ENCODE data around the gene NDST4.

NDST4 gene

DNA sequence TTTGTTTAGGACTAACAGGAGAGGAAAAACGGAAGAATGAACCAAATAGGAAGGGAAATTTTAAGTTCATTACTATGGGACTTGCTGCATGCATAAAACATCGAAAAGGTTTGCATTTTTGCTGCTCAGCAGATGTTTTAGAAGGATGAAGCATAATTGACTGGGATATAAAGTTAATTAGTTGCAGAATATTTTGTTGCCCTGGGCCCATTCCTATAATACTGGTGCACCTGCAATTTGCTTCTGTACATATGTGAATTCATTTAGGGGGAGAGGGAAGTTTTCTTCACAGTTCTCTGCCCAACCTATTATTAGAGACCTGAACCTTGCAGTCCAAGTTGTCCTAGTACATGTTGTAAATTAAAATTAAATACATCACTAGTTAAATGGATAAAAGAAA is 282.8 kb downstream of the NDST4 start:
- H3K4me3 ChIP-seq (ENCODE audit: low read length): no peak overlapping the region
- DNase-seq (ENCODE audit: low read depth, low spot score): no peak

DNA sequence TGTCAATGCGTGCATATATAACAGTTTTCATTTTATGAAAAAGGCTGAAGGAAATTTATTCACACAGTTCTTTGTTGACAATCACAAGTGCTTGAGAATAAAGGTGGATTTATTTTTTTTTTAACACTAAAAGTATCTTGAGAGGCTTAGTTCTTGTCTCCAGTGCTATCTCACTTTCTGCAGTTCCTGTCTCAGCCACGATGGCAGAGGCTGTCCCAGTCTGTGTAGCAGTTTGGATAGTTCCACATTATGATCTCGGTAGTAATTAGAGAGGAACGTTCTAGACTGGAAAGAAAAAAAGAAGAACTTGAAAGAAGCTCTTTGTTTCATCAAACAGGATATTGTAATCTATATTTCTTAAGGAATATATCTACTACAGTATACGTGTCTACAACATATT is 285.8 kb downstream of the NDST4 start:
- DNase-seq (ENCODE audit: low read depth, low spot score): no peak

DNA sequence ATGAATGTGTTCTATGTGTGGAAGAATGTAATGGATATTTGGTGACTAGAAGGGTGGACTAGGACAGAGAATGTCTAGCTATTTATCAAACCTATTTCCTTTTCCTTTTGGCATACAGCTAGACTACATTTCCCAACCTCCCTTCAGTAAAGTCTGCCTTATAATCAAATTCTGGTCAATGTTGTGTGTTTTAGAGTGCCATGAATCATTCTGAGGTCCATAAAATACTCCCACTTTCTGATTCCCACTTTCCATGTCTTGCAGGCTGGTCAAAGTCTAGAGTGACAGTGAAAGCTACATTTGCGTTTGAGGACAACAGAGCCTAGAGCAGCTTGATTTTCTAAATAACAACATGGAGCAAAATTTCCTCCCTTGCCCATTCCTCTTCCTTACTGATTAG is 297.7 kb downstream of the NDST4 start:
- no peak overlapping the region for H3K4me3 ChIP-seq (ENCODE audit: low read length)

More for the DNA sequence above, 285.8 kb downstream of the NDST4 start:
- H3K4me3 ChIP-seq (ENCODE audit: low read length): no peak overlapping the region

DNA sequence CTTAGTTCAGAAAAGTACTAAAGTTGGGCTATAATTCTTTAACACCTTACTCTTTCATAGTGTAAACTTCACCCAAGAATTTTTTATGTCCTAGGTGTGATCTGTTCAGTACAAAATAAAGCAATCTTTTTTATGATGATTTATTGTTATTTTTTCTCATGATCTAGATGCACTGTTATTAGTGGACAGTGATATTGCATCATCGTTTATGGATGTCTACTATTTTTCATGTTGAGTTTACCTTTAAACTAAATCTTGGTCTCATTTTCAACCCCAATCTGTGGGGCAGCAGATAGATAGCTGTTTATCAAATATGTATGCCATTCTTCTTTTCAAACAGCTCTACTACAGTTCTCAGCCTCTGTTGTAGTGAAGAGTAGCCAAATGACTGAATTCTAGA is 299.5 kb downstream of the NDST4 start:
- no peak for DNase-seq (ENCODE audit: low read depth, low spot score)
- no peak overlapping the region for H3K4me3 ChIP-seq (ENCODE audit: low read length)

More for the DNA sequence above, 297.7 kb downstream of the NDST4 start:
- DNase-seq (ENCODE audit: low read depth, low spot score): no peak

DNA sequence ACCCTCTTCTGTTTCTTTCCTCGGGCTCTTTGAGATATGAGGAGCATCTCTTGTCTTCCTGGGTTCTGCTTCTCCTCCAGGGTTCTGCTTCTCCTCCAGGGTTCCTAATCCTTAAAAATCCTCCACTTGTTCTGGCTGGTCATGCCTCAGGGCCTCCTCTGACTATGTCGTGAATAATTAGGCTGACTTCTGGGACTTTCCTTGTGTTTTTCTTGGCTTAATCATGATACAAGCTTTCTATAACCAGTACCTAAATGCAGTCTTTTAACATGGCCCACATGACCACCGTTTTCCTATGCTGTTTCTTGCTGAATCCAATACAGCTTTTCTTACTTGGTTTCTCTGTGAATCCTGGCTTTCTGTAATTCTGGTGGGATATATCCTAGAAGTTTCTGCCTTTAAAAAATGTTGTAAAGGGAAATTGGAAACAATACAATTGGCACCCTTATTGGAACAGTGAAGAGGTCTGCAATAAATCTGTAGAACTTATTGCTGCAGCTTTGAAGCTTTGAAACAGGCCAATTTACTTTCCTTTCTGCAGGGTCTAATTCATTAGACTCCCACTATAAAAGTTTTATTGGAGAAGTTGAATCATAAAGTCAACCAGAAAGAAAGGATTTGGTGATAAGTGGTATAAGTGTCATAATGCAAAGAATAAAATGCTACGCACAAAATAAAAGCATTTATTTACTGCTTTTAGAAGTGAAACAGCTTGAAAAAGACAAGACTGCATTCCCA is 301.7 kb downstream of the NDST4 start:
- H3K4me3 ChIP-seq (ENCODE audit: low read length): no peak overlapping the region
- no peak for DNase-seq (ENCODE audit: low read depth, low spot score)

DNA sequence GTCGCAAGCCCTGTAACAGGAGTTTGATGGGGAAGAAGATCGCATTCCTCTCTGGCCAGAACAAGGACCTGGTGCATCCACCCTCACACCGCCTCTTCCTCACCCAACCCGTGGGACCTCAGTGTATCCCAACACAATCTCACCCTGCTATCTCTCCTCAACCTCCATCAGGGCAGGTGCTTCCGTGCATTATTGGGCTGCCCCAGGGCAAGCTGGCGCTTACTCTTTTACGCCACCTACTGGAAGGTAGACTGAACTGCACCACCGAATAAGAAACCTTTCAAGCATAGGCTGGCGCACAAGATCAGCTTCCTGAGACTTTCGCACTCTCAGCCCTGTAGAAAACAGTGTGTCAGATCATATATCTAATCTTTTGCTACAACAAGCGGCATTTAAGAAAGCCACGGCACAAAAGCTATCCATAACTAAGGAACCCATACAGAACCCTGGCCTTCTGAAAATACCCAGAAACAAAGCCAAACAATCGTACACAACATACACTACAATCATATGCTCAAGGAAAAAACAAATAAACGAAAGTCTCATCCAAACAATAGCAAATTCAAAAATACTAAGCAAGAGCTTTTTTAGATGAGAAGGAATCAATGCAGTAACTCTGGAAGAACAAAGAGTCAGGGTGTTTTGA is 305.5 kb downstream of the NDST4 start:
- peak; percentile 64 for DNase-seq (ENCODE audit: low read depth, low spot score)
- no peak overlapping the region for H3K4me3 ChIP-seq (ENCODE audit: low read length)

DNA sequence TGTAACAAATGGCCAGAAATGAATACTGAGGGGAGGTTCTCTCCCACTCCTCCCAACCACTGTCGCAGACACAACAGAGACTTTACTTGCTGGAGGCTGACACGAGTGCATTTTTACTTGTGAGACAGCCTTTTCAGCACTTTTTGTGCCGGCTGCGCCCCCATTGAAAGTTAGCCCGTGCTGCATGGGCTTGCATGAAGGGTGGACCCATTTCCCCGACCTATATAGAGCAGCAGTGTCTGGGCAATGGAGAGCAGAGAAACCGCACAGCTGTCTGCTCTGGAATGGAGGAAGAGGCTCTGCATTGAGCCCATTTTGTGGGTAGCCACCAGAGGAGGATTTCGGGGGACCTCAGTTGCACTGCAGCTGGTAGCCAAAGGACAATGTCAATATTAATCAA is 306.1 kb downstream of the NDST4 start:
- no peak for DNase-seq (ENCODE audit: low read depth, low spot score)
- H3K4me3 ChIP-seq (ENCODE audit: low read length): no peak overlapping the region

DNA sequence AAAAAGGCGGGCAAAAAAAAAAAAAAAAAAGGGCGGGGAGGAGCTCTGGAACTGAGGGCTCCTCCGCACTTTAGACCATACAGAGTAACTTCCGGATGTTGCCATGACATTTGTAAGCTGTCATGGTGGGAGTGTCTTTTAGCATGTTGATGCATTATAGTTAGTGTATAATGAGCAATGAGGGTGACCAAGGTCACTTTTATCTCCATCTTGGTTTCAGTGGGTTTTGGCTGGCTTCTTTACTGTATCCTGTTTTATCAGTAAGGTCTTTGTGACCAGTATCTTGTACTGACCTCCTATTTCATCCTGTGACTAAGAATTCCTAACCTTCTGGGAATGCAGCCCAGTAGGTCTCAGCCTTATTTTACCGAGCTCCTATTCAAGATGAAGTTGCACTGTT is 321.4 kb downstream of the NDST4 start:
- no peak overlapping the region for H3K4me3 ChIP-seq (ENCODE audit: low read length)
- DNase-seq (ENCODE audit: low read depth, low spot score): no peak

DNA sequence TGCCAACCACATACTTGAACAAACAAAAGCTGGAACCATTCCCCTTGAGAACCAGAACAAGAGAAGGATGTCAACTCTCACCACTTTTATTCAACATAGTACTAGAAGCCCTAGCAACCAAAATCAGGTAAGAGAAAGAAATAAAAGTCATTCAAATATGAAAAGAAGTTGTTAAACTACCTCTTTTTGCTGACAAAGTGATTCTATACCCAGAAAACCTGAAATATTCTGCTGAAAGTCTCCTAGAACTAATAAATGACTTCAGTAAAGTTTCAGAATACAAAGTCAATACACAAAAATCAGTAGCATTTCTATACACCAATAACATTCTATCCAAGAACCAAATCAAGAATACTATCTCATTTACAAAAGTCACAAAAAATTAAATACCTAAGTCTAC is 327.9 kb downstream of the NDST4 start:
- H3K4me3 ChIP-seq (ENCODE audit: low read length): no peak overlapping the region
- DNase-seq (ENCODE audit: low read depth, low spot score): no peak

DNA sequence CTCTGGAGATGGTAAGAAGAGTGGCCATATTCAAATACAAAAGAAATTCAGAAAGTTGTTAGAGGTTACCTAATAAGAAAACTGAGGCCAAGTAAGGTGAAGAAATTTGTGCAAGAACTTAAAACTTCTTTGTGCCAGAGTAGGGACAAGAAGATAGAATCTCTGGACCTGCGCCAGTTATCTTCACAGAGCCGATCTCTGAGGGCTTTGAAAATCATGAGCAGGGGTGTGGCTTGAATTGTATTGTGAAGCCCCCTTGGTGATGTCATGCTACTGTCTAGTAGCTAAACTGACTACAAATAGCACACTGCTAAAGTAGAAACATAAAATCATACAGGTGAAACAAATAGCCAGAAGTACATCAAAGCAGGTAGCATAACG is 330.2 kb downstream of the NDST4 start:
- no peak overlapping the region for H3K4me3 ChIP-seq (ENCODE audit: low read length)
- no peak for DNase-seq (ENCODE audit: low read depth, low spot score)

DNA sequence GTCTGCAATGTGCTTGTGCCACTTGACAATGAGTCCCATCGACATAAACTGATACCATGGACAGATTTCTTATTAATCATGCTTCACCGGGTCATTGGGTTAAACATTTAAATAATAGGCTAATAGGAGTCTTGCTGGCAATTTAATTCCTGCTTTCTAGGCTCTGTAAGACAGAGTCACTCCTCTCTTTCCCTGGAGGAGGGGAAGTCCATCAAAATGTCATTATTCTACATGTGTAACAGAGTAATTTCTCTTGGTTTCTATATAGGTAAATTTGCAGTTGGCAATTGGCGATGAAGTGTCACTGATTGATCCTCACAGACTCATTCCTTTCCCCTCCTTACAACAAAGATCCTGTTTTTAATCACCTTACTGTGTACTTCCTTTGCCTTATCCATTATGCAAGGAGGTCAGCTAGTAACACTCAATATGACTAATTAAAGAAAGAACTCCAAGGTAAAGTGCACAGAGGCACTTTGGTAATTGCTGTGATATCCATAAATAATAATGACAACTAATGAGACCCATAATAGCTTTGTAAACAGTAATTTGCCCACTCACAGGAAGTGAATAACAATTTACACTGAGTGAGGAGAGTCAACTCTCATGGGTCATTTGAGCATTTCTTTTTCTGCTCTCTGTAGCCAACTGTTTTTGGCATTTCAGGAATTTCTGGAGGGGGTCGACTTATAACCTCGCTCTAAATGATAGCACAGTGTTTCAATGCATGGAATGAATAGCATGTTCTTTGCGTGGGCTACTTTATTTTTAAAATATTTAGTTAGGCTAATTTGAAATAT is 330.8 kb downstream of the NDST4 start:
- DNase-seq (ENCODE audit: low read depth, low spot score): no peak
- H3K4me3 ChIP-seq (ENCODE audit: low read length): no peak overlapping the region

DNA sequence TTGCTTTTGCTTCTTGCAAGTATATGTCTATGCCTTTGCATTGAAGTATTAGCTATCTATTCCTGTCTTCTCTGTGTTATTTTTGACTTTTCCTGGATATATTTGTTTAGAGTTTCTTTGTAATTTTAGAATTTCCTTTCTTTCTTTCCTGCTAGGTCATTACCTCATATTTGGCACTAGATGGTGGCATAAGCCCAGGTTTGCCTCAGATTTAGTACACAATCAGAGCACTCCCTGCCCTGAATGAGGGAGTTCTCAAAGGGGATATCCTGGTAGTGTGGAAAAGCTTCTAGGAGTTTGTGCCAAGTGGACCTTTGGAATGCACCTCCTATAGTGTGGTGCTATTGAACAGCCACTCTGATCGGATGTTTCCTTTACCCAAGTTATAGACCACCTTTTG is 333.2 kb downstream of the NDST4 start:
- DNase-seq (ENCODE audit: low read depth, low spot score): no peak

More for the DNA sequence above, 333.2 kb downstream of the NDST4 start:
- no peak overlapping the region for H3K4me3 ChIP-seq (ENCODE audit: low read length)

Data from Jurkat, Clone E6-1 (cell line).